HUES48 (cell line): ENCODE data around the gene BEAN1.
"Not testable (repeated sequence)": the region's sequence is repeated elsewhere in the genome, so short reads cannot be mapped to it uniquely, and the experiment has no call there.

ENCODE experiments used
- H3K27ac ChIP-seq: one replicate; pipeline ENCODE4 v1.7.0; 2013; ENCODE audit warnings: low read depth, low read length, inconsistent platforms
- H3K27me3 ChIP-seq: 2 replicates; pipeline ENCODE4 v1.6.1; 2013; ENCODE audit warnings: mild to moderate bottlenecking, low read length; ENCODE audit not compliant: control insufficient read depth, insufficient read depth
- H3K36me3 ChIP-seq: 2 replicates; pipeline ENCODE4 v1.6.1; 2013; ENCODE audit warnings: low read length; ENCODE audit not compliant: control insufficient read depth, insufficient read depth
- H3K4me1 ChIP-seq: 2 replicates; pipeline ENCODE4 v1.6.1; 2013; ENCODE audit warnings: mild to moderate bottlenecking, low read length; ENCODE audit not compliant: control insufficient read depth, insufficient read depth
- H3K4me3 ChIP-seq: 2 replicates; pipeline ENCODE4 v1.5.1; 2013; ENCODE audit warnings: mild to moderate bottlenecking, low read depth, low read length
- H3K9ac ChIP-seq: 2 replicates; pipeline ENCODE4 v1.6.1; 2013; ENCODE audit warnings: mild to moderate bottlenecking, low read depth, low read length, moderate library complexity
- H3K9me3 ChIP-seq: 2 replicates; pipeline ENCODE4 v1.6.1; 2013; ENCODE audit warnings: low read length; ENCODE audit not compliant: control insufficient read depth, insufficient read depth

The BEAN1 gene

GRCh38 chr16:66512272-66513110 lies 85.4 kb downstream of the BEAN1 start:
- no peak overlapping the region for H3K4me3 ChIP-seq
- H3K27me3 ChIP-seq: no peaks in the 10 kb centered on the region
- no peaks in the 10 kb centered on the region for H3K36me3 ChIP-seq
- no peaks in the 10 kb centered on the region for H3K9me3 ChIP-seq
- peak overlapping the region; percentile 93 for H3K27ac ChIP-seq
- H3K9ac ChIP-seq: 0 out of 2 replicates have a peak overlapping the region, but pooled peaks have one; percentile 33
- H3K4me1 ChIP-seq: peaks cover 34% of the 10 kb centered on the region

DNA sequence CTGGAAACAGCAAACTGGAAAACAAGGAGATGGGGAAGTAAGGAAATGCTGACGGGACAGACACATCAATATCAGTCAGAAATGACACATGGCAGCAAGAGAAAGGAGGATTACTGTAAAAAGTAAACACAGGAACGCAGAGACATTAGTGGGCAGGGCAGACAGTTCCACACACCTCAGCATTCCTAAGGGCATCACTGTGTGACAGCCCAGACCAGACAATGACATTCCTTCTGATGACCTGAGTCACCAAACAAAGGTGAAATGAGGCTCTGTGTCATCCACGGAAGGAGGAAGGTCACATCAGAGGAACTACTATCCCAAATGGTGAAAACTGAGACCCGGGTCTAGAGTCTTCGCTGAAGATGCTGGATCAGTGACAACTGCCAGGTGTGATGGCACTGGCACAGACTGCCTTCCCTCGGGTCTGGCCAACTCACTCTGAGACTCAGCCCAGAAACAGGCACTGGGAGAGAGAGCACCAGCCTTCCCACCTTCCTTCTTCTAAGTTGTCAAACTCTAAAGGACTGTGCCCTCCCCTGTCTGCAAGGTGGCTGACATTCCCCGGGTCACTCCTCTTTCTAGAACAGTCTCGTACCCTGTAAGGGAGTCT lies 86.1 kb downstream of the BEAN1 start:
- Histone ChIP-seq H3K9me3 (no peaks in the 10 kb centered on the region), H3K27ac (peak overlapping the region; percentile 93), H3K36me3 (no peaks in the 10 kb centered on the region), H3K4me1 (peaks cover 34% of the 10 kb centered on the region), H3K27me3 (no peaks in the 10 kb centered on the region), H3K4me3 (no peak overlapping the region), H3K9ac (no peak overlapping the region)

DNA sequence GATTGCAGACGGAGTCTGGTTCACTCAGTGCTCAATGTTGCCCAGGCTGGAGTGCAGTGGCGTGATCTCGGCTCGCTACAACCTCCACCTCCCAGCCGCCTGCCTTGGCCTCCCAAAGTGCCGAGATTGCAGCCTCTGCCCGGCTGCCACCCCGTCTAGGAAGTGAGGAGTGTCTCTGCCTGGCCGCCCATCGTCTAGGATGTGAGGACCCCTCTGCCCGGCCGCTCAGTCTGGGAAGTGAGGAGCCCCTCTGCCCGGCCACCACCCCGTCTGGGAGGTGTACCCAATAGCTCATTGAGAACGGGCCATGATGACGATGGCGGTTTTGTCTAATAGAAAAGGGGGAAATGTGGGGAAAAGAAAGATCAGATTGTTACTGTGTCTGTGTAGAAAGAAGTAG lies 87.3 kb downstream of the BEAN1 start:
- H3K36me3 ChIP-seq, H3K27ac ChIP-seq, H3K4me3 ChIP-seq, H3K9me3 ChIP-seq, H3K27me3 ChIP-seq, H3K9ac ChIP-seq: not testable (repeated sequence)
- H3K4me1 ChIP-seq: peaks cover 34% of the 10 kb centered on the region

DNA sequence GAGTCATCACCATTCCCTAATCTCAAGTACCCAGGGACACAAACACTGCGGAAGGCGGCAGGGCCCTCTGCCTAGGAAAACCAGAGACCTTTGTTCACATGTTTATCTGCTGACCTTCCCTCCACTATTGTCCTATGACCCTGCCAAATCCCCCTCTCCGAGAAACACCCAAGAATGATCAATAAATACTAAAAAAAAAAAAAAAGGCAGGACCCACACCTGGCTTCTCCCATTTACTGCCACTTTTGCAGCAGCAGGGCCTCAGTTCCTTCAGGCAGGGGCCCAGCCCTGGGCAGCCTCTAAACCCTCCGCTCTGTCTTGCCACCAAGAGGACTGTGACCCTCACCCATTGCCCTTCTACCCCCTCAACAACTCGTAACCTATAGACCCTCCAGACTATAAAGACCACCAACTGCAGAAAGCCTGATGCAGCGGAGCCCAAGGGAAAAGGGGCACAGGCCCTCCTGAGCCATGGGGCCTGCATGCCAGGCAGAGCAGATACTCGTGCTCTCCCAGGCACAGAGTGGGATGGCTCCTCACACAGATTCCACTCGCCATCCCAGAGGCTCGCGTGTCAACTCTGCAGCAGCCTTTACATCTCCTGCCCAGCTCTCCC lies 88.0 kb downstream of the BEAN1 start:
- not testable (repeated sequence) for H3K27me3 ChIP-seq, H3K4me3 ChIP-seq, H3K36me3 ChIP-seq, H3K9ac ChIP-seq, H3K9me3 ChIP-seq
- Histone ChIP-seq H3K4me1 (peaks cover 34% of the 10 kb centered on the region), H3K27ac (peak overlapping the region; percentile 22)

DNA sequence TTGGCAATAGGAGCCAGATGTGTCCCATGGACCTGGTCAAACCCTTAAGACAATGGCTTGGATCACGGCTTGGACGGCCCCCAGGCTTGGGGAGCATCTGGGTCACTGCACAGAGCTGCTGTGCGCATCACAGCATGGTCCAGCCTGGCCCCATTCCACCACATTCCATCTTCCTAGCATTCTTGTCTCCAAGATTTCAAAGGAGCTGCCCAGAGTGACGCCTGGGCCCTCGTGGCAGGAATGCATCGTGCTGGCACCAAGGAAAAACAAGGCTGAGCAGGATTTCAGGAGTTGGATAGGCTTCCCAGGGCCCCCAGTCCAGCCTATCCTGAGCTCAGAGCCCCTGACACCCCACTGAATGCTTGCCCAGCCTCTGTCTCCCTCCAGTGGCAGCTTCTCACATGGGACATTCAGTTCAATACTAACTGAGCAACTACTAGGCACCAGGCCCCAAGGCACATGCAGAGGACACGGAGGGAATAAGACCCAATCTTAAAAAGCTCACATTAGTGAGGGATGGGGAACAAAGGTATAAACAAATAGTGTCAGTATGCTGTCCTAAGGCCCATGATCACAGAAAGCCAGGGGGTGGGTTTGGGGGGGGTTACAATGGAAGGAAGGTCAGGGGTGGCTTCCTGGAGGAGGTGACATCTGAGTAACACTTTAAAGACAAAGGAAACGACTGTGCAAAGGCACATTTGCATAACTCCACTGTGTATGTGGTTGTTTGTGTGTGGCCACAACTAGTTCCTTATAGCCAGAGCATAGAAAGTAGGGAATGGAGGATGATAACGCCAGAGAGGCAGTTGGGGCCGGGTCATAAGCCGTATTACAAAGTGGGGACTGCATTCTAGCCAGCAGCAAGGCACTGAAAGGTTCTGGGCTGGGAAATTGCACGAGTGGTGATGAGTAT lies 88.8 kb downstream of the BEAN1 start:
- H3K36me3 ChIP-seq: no peaks in the 10 kb centered on the region
- no peak overlapping the region for H3K27ac ChIP-seq
- H3K9me3 ChIP-seq: no peaks in the 10 kb centered on the region
- H3K9ac ChIP-seq: no peak overlapping the region
- H3K27me3 ChIP-seq: no peaks in the 10 kb centered on the region
- H3K4me3 ChIP-seq: no peak overlapping the region
- peaks cover 26% of the 10 kb centered on the region for H3K4me1 ChIP-seq

GRCh38 chr16:66516509-66516807 lies 89.4 kb downstream of the BEAN1 start:
- Histone ChIP-seq H3K9ac (no peak overlapping the region), H3K27me3 (no peaks in the 10 kb centered on the region), H3K36me3 (no peaks in the 10 kb centered on the region), H3K4me3 (no peak overlapping the region), H3K27ac (peak overlapping the region; percentile 6), H3K4me1 (peaks cover 20% of the 10 kb centered on the region), H3K9me3 (no peaks in the 10 kb centered on the region)

GRCh38 chr16:66516808-66517585 lies 89.9 kb downstream of the BEAN1 start:
- Histone ChIP-seq H3K4me1 (peaks cover 15% of the 10 kb centered on the region), H3K36me3 (no peaks in the 10 kb centered on the region), H3K4me3 (no peak overlapping the region), H3K9ac (no peak overlapping the region), H3K27ac (peak overlapping the region; percentile 71), H3K27me3 (no peaks in the 10 kb centered on the region), H3K9me3 (no peaks in the 10 kb centered on the region)

DNA sequence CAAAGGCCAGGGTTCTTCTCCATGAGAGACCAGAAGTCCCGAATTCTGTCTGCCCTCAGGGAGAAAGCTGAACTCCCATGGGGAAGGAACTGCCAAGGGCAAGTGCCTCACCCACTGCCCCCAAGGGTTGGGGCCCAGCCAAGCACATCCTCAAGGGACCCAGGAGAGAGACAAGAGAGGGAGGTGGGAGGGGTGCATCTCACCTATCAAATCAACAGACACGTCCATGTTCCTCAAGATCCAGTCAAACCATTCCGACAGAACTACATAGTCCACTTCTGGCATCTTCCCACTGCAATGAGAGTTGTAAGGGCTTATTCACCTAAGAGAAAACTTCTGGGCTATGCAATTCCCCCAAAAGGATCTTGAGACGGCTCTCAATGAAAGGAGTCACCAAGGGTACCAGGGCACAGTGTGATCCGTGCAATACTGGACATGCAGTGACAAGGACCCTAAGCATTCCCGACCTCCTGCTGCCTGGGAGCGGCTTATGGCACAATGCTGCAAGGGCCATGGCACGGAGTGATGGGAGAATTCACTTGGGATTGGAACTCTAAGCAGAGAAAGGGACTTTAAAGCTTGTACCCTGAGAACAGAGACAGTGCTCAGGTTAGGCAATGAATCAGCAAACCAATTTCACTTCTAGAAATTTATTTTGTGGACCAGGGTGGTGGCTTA lies 90.6 kb downstream of the BEAN1 start:
- H3K9me3 ChIP-seq: no peaks in the 10 kb centered on the region
- H3K4me1 ChIP-seq: peaks cover 9% of the 10 kb centered on the region
- no peak overlapping the region for H3K9ac ChIP-seq
- H3K27me3 ChIP-seq: no peaks in the 10 kb centered on the region
- H3K27ac ChIP-seq: peak overlapping the region; percentile 71
- no peaks in the 10 kb centered on the region for H3K36me3 ChIP-seq
- H3K4me3 ChIP-seq: no peak overlapping the region

DNA sequence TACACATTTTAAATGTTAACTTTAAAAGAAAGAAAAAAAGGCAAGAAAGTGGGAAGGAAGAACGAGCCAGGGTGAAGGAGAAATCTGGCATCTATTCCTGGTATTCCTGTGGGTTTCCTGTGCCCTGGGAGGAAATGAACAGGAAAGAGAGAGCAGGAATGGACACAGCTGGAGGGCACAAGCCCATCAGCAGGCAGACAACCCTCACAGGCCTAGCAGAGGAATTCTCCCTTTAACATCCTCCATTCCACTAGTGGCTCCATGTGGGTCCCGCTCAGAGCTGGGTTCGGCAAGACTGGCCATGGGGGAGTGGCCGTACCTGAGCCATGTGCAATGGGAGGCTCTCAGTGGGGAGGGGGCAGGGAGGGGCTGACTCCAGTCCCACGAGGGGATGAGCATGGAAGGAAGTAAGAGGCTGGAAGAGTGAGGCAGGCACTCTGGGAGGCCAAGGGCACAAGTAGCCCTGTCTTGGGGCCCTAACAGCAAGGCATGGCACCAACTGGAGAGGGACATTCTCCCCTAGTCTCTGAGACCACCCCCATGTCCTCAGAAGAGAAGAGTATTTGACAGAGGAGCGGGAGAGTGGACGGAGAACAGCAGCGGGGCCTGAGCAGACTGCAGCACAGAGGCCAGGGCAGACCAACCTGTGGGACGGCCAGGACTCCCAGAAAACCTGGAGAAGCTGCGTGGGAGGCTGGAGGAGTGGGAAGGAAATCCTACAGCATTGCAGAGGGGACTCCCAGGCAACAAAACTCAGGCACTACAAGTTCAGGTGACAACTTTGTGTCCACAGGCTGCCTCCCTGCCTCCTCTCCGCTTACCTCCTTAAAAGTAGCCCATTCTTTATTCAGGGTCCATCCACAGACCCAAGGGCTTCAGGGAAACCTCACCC lies 92.6 kb downstream of the BEAN1 start:
- no peak overlapping the region for H3K4me3 ChIP-seq
- no peaks in the 10 kb centered on the region for H3K36me3 ChIP-seq
- no peaks in the 10 kb centered on the region for H3K9me3 ChIP-seq
- H3K27ac ChIP-seq: no peak overlapping the region
- H3K4me1 ChIP-seq: 0 out of 2 replicates have a peak, but pooled peaks cover 6% of the 10 kb centered on the region
- no peak overlapping the region for H3K9ac ChIP-seq
- H3K27me3 ChIP-seq: no peaks in the 10 kb centered on the region
